Measurements from ENCODE around the gene RFTN1. TPM values are rescaled to one million over a fixed set of nuclear protein-coding genes. Genes with fewer than 3 reads are reported as not detected.

Gene RFTN1
- total RNA-seq, 1 donor from 2014 or later = 0.92 TPM

DNA sequence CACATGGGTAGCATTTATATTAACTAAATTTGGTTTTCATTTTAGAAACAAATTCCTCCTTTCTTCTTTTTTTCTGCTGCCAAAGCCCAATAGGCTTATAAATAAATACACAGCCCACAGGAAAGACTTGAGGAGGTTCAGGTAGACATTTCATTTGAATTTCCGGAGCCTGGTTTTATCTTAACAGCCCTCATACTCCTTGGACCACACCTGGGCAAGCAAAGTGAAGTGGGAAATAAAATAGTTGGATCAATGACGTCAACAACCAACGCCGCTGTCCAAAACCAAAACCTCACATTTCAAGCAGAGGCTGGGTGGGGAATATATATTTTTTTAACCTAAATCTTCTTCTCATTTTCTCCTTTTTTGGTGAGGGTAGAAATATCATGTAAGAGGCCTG lies 53.2 kb downstream of the RFTN1 start:
- H3K4me1 Mint-ChIP-seq = peaks cover 7% of the 10 kb centered on the region
- H3K36me3 ChIP-seq = no peaks in the 10 kb centered on the region
- H4K20me1 ChIP-seq (ENCODE audit: low read depth) = no peaks in the 10 kb centered on the region
- no peaks in the 10 kb centered on the region for H3K79me2 ChIP-seq (ENCODE audit: low read depth)
- H3K27ac ChIP-seq = no peak overlapping the region
- no peaks in the 10 kb centered on the region for H3K9me3 Mint-ChIP-seq
- H3K4me2 ChIP-seq = no peak overlapping the region
- H3K27me3 ChIP-seq = no peaks in the 10 kb centered on the region
- no peak overlapping the region for H3K4me3 Mint-ChIP-seq
- H3K36me3 Mint-ChIP-seq = no peaks in the 10 kb centered on the region
- H3K9ac ChIP-seq = no peak overlapping the region
- H3K27me3 Mint-ChIP-seq (ENCODE audit: insufficient read depth, low read depth) = no peaks in the 10 kb centered on the region
- no peaks in the 10 kb centered on the region for H3F3A ChIP-seq (ENCODE audit: low read depth)
- peaks cover 14% of the 10 kb centered on the region for H3K4me1 ChIP-seq
- H3K27ac Mint-ChIP-seq = no peak overlapping the region
- no peak overlapping the region for H3K4me3 ChIP-seq
- no peak for DNase-seq (ENCODE audit: low spot score)
- no peaks in the 10 kb centered on the region for H3K9me3 ChIP-seq (ENCODE audit: low read depth)
- no peak for TF ChIP-seq EZH2 (IDR thresholded peaks at IDR 0.05)
- no peak for TF ChIP-seq EZH2phosphoT487 (IDR thresholded peaks at IDR 0.05)
- TF ChIP-seq, protein P1, sequence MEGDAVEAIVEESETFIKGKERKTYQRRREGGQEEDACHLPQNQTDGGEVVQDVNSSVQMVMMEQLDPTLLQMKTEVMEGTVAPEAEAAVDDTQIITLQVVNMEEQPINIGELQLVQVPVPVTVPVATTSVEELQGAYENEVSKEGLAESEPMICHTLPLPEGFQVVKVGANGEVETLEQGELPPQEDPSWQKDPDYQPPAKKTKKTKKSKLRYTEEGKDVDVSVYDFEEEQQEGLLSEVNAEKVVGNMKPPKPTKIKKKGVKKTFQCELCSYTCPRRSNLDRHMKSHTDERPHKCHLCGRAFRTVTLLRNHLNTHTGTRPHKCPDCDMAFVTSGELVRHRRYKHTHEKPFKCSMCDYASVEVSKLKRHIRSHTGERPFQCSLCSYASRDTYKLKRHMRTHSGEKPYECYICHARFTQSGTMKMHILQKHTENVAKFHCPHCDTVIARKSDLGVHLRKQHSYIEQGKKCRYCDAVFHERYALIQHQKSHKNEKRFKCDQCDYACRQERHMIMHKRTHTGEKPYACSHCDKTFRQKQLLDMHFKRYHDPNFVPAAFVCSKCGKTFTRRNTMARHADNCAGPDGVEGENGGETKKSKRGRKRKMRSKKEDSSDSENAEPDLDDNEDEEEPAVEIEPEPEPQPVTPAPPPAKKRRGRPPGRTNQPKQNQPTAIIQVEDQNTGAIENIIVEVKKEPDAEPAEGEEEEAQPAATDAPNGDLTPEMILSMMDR (IDR thresholded peaks at IDR 0.05) = no peak
- no peak overlapping the region for H2AFZ ChIP-seq (replicated peaks)

DNA sequence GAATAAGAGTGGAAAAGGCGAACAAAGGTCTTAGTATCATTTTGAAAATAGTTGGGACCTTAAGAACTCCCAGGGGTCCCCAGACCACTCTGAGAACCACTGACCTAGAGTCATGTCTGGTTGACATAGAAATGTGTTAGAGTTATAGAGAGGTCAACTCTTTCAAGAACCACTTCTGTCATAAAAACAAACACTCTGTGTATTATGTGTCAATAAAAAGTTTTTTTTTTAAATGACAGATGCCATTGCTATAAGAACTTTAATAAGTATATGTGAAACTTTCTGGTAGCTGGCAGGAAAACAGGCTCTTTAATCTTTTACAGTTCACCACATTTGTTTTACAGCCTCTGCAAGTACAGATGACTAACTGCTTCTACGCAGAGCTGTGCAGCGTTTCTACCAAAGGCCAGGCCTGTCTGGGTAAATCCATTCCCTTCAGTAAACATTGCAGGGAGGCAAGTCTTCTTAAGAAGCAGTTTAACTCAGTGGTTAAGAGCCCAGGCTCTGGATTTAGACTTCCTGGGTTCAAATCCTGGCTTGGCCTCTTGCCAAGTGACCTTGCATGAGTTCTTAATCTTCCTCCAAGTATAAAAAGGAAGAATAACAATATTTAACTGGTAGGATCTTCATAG lies 56.6 kb downstream of the RFTN1 start:
- Histone ChIP-seq H3K4me3 (no peak overlapping the region), H3F3A (ENCODE audit: low read depth) (no peaks in the 10 kb centered on the region), H3K9me3 (ENCODE audit: low read depth) (no peaks in the 10 kb centered on the region), H3K4me1 (peaks cover 18% of the 10 kb centered on the region), H3K27me3 (no peaks in the 10 kb centered on the region), H3K4me2 (no peak overlapping the region), H3K9ac (no peak overlapping the region), H3K79me2 (ENCODE audit: low read depth) (no peaks in the 10 kb centered on the region), H2AFZ (replicated peaks) (no peak overlapping the region), H3K27ac (no peak overlapping the region), H3K36me3 (no peaks in the 10 kb centered on the region), H4K20me1 (ENCODE audit: low read depth) (no peaks in the 10 kb centered on the region)
- no peak overlapping the region for H3K27ac Mint-ChIP-seq
- no peak overlapping the region for H3K4me3 Mint-ChIP-seq
- no peaks in the 10 kb centered on the region for H3K9me3 Mint-ChIP-seq
- no peaks in the 10 kb centered on the region for H3K36me3 Mint-ChIP-seq
- DNase-seq (ENCODE audit: low spot score) = no peak
- peaks cover 7% of the 10 kb centered on the region for H3K4me1 Mint-ChIP-seq
- H3K27me3 Mint-ChIP-seq (ENCODE audit: insufficient read depth, low read depth) = peaks cover 2% of the 10 kb centered on the region
- no peak for TF ChIP-seq EZH2 (IDR thresholded peaks at IDR 0.05)
- TF ChIP-seq EZH2phosphoT487 (IDR thresholded peaks at IDR 0.05) = no peak
- TF ChIP-seq, protein P1 (IDR thresholded peaks at IDR 0.05) = no peak

DNA sequence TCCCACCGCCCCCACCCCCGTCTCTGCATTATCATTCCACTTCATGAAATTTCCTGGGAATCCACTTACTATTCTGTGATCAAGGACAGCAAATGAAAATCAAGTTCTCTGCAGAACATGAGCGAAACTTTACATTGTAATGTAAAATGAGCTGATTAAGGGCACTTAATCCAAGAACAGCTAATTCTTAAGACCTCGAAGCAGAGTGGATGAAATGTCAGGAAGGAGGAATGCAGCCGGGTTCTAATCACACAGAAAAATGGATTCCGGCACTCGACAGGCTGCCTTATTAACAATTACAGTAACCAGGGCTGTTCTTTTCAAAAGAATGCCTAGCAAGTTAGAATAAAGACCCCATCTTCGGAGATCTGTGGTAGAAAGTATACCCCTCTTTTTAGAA lies 57.5 kb downstream of the RFTN1 start:
- Histone ChIP-seq H3K4me2 (no peak overlapping the region), H3K4me3 (no peak overlapping the region), H4K20me1 (ENCODE audit: low read depth) (no peaks in the 10 kb centered on the region), H3K27ac (no peak overlapping the region), H3K36me3 (no peaks in the 10 kb centered on the region), H3K79me2 (ENCODE audit: low read depth) (no peaks in the 10 kb centered on the region), H3K9me3 (ENCODE audit: low read depth) (no peaks in the 10 kb centered on the region), H3F3A (ENCODE audit: low read depth) (no peaks in the 10 kb centered on the region), H3K4me1 (peaks cover 18% of the 10 kb centered on the region), H3K27me3 (no peaks in the 10 kb centered on the region), H3K9ac (no peak overlapping the region), H2AFZ (replicated peaks) (peak overlapping the region; percentile 37)
- no peaks in the 10 kb centered on the region for H3K9me3 Mint-ChIP-seq
- DNase-seq (ENCODE audit: low spot score) = no peak
- H3K27me3 Mint-ChIP-seq (ENCODE audit: insufficient read depth, low read depth) = peaks cover 2% of the 10 kb centered on the region
- no peak overlapping the region for H3K4me3 Mint-ChIP-seq
- TF ChIP-seq, protein P1 (IDR thresholded peaks at IDR 0.05) = no peak
- TF ChIP-seq EZH2 (IDR thresholded peaks at IDR 0.05) (no peak), EZH2phosphoT487 (IDR thresholded peaks at IDR 0.05) (no peak)
- peaks cover 7% of the 10 kb centered on the region for H3K4me1 Mint-ChIP-seq
- H3K27ac Mint-ChIP-seq = no peak overlapping the region
- no peaks in the 10 kb centered on the region for H3K36me3 Mint-ChIP-seq
